HUES48 (cell line): Measurements from ENCODE around the gene NTN1.

Experiments used
- H3K27ac ChIP-seq: one replicate; pipeline ENCODE4 v1.7.0; 2013; ENCODE audit warnings: low read depth, low read length, inconsistent platforms
- H3K27me3 ChIP-seq: 2 replicates; pipeline ENCODE4 v1.6.1; 2013; ENCODE audit warnings: mild to moderate bottlenecking, low read length; ENCODE audit not compliant: control insufficient read depth, insufficient read depth
- H3K36me3 ChIP-seq: 2 replicates; pipeline ENCODE4 v1.6.1; 2013; ENCODE audit warnings: low read length; ENCODE audit not compliant: control insufficient read depth, insufficient read depth
- H3K4me1 ChIP-seq: 2 replicates; pipeline ENCODE4 v1.6.1; 2013; ENCODE audit warnings: mild to moderate bottlenecking, low read length; ENCODE audit not compliant: control insufficient read depth, insufficient read depth
- H3K4me3 ChIP-seq: 2 replicates; pipeline ENCODE4 v1.5.1; 2013; ENCODE audit warnings: mild to moderate bottlenecking, low read depth, low read length
- H3K9ac ChIP-seq: 2 replicates; pipeline ENCODE4 v1.6.1; 2013; ENCODE audit warnings: mild to moderate bottlenecking, low read depth, low read length, moderate library complexity
- H3K9me3 ChIP-seq: 2 replicates; pipeline ENCODE4 v1.6.1; 2013; ENCODE audit warnings: low read length; ENCODE audit not compliant: control insufficient read depth, insufficient read depth

NTN1 gene

DNA sequence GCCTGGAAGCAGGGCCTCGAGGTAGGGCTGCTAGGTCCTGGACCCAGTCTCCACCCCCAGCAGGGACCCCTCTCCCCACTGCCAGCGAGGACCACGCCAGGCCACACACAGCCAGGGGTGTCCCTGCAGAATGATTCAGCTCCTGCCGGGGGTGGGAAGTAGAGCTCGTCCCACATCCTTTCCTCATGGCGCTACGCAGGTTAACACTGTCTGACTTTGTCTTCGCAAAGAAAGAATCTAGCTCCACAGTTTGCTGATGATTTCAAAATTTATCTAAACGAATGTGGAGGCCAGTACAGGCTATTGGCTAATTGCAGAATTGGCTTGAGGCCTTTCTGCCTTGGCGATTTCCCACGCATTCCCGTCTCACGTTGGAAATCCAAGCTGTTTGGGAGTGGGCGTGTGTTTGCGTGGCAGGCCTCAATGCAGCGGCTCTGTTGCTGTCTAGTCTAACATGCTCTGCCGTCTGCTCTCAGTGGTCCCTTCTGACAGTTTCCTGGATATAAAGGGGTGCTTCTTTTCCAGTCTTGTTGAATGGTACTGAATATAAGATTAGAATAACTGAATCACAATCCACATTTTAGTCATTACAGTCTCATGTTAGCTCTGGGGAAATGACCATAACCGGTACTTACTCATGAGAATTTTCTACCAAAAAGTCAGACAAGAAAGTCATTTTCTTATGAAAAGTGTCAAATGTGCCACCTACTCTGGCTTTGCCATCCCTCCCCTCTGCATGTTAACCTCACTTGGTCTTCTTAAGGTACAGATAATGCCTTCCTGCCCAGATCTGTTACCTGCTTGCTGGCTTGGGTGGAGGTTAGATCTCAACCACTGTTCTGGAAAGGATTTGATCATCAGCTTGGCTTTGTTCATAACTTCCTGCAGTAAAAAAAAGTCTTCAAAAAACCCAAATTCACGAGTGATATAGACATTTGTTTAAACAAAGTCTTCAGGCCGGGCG is 252.4 kb downstream of the NTN1 start:
- no peaks in the 10 kb centered on the region for H3K36me3 ChIP-seq
- no peaks in the 10 kb centered on the region for H3K4me1 ChIP-seq
- no peaks in the 10 kb centered on the region for H3K27me3 ChIP-seq
- H3K27ac ChIP-seq = no peak overlapping the region
- no peak overlapping the region for H3K4me3 ChIP-seq
- H3K9ac ChIP-seq = no peak overlapping the region
- no peaks in the 10 kb centered on the region for H3K9me3 ChIP-seq

GRCh38 chr17:9274973-9275372 is 253.7 kb downstream of the NTN1 start:
- no peaks in the 10 kb centered on the region for H3K27me3 ChIP-seq
- no peaks in the 10 kb centered on the region for H3K4me1 ChIP-seq
- H3K9ac ChIP-seq = no peak overlapping the region
- no peak overlapping the region for H3K27ac ChIP-seq
- no peak overlapping the region for H3K4me3 ChIP-seq
- no peaks in the 10 kb centered on the region for H3K9me3 ChIP-seq
- H3K36me3 ChIP-seq = no peaks in the 10 kb centered on the region

GRCh38 chr17:9279893-9280292 is 258.6 kb downstream of the NTN1 start:
- no peaks in the 10 kb centered on the region for H3K36me3 ChIP-seq
- no peaks in the 10 kb centered on the region for H3K9me3 ChIP-seq
- H3K4me3 ChIP-seq = no peak overlapping the region
- H3K27ac ChIP-seq = no peak overlapping the region
- no peak overlapping the region for H3K9ac ChIP-seq
- peaks cover 10% of the 10 kb centered on the region for H3K4me1 ChIP-seq
- no peaks in the 10 kb centered on the region for H3K27me3 ChIP-seq

DNA sequence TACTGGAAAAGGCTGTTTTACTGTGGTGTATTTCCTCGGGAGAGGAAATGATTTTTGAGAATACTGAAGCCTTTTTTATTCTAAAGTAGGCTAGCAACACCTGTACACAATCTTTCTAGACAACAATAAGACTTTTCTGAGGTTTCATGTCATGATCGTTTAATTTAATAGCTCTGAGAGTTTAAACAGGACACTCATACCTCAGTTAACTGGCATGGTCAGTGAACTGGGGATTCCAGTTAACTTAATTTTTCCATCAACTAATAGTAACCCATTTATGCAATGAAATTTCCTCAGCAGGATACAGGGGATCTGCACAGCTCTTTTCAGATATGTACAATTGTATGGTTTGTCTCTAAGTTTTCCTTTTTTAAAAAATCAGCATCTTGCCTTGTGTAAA is 262.6 kb downstream of the NTN1 start:
- H3K9me3 ChIP-seq = no peaks in the 10 kb centered on the region
- peaks cover 24% of the 10 kb centered on the region for H3K4me1 ChIP-seq
- no peak overlapping the region for H3K4me3 ChIP-seq
- no peak overlapping the region for H3K27ac ChIP-seq
- no peaks in the 10 kb centered on the region for H3K27me3 ChIP-seq
- no peaks in the 10 kb centered on the region for H3K36me3 ChIP-seq
- no peak overlapping the region for H3K9ac ChIP-seq

DNA sequence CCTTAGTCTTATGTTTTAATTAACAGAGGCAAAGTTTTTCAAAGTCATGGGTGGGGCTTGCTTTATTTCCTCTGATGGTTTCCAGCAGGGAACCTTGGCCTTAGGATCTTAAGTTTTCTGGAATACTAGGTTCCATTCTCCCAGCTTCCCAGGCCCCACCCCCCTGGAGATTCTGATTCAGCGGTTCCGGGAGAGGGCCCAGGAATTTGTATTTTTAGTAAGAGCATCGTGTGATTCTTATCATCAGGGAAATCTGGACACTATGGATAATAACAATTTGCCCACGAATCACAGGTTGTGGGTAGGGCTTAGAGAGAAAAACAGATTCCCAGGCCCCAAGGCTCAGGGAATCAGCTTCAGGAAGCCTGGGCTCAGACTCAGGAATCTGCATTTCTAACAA is 263.6 kb downstream of the NTN1 start:
- H3K27me3 ChIP-seq = no peaks in the 10 kb centered on the region
- H3K36me3 ChIP-seq = no peaks in the 10 kb centered on the region
- no peak overlapping the region for H3K27ac ChIP-seq
- H3K4me3 ChIP-seq = no peak overlapping the region
- H3K9me3 ChIP-seq = no peaks in the 10 kb centered on the region
- H3K4me1 ChIP-seq = peaks cover 24% of the 10 kb centered on the region
- H3K9ac ChIP-seq = no peak overlapping the region

GRCh38 chr17:9285602-9286427 is 264.5 kb downstream of the NTN1 start:
- H3K27me3 ChIP-seq = no peaks in the 10 kb centered on the region
- H3K4me1 ChIP-seq = peaks cover 24% of the 10 kb centered on the region
- H3K4me3 ChIP-seq = no peak overlapping the region
- no peak overlapping the region for H3K9ac ChIP-seq
- H3K27ac ChIP-seq = no peak overlapping the region
- H3K36me3 ChIP-seq = no peaks in the 10 kb centered on the region
- no peaks in the 10 kb centered on the region for H3K9me3 ChIP-seq

GRCh38 chr17:9286434-9286833 is 265.1 kb downstream of the NTN1 start:
- Histone ChIP-seq H3K4me3 (no peak overlapping the region), H3K27ac (no peak overlapping the region), H3K9me3 (no peaks in the 10 kb centered on the region), H3K4me1 (peaks cover 24% of the 10 kb centered on the region), H3K9ac (no peak overlapping the region), H3K27me3 (no peaks in the 10 kb centered on the region), H3K36me3 (no peaks in the 10 kb centered on the region)

GRCh38 chr17:9287306-9287705 is 266.0 kb downstream of the NTN1 start:
- Histone ChIP-seq H3K36me3 (no peaks in the 10 kb centered on the region), H3K4me3 (no peak overlapping the region), H3K4me1 (peaks cover 24% of the 10 kb centered on the region), H3K27ac (no peak overlapping the region), H3K27me3 (no peaks in the 10 kb centered on the region), H3K9me3 (no peaks in the 10 kb centered on the region), H3K9ac (no peak overlapping the region)

DNA sequence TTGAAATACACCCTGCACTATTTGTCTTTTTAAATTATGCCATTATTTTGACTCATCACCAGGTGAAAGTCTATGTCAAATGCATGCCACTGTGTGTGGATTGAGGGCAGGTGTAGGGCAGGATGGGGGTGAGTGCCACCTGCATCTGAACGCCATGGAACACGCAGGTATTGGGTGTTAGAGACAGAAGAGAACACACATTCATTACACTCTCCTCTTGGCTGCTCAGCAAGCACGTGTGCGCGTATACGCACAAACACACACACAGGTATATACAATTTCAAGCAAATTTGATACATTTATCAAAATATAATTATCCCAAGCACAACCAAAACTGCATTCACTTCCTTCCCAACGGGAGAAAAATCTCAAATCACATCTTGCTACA is 268.9 kb downstream of the NTN1 start:
- Histone ChIP-seq H3K9ac (no peak overlapping the region), H3K9me3 (no peaks in the 10 kb centered on the region), H3K27me3 (no peaks in the 10 kb centered on the region), H3K4me1 (peaks cover 11% of the 10 kb centered on the region), H3K27ac (no peak overlapping the region), H3K4me3 (no peak overlapping the region), H3K36me3 (no peaks in the 10 kb centered on the region)

- Histone ChIP-seq H3K4me3 (no peak overlapping the region), H3K9ac (no peak overlapping the region), H3K9me3 (no peaks in the 10 kb centered on the region), H3K27me3 (no peaks in the 10 kb centered on the region), H3K4me1 (no peaks in the 10 kb centered on the region), H3K27ac (no peak overlapping the region), H3K36me3 (no peaks in the 10 kb centered on the region)
Observed at GRCh38 chr17:9291912-9292560, 270.7 kb downstream of the NTN1 start.

DNA sequence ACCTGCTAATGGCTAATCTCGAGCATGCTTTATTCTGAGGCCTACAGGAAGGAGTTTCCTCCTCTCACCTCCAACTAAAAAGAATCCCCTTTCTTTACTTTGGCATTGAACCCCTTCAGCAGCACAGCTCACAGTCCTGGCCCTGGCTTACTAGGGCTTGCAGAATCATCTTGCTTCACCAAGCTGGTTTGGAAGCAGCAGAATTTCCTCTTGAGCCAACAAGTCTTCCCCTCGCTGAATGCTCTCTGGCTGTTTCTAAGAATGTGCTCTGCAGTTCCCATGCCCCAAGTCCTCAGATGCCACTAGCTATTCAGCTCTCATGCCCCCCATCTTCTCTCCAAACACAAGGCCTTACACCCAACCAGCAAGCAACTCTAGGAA is 271.2 kb downstream of the NTN1 start:
- no peaks in the 10 kb centered on the region for H3K4me1 ChIP-seq
- no peaks in the 10 kb centered on the region for H3K9me3 ChIP-seq

More for the DNA sequence above, 271.2 kb downstream of the NTN1 start:
- Histone ChIP-seq H3K9ac (no peak overlapping the region), H3K27ac (no peak overlapping the region), H3K36me3 (no peaks in the 10 kb centered on the region), H3K4me3 (no peak overlapping the region), H3K27me3 (no peaks in the 10 kb centered on the region)
